Endometrial microvascular endothelial cells (primary cell): ENCODE data around the gene BPIFB3. TPM values are rescaled to one million over a fixed set of nuclear protein-coding genes. Genes with fewer than 3 reads are reported as not detected.
"Not testable (repeated sequence)": the region's sequence is repeated elsewhere in the genome, so short reads cannot be mapped to it uniquely, and the experiment has no call there.

Source experiments
- in situ Hi-C: cut with HindIII; loops from 2 replicates; pipeline ENCODE4 v1.10.0; 2017; ENCODE audit warnings: low sequenced_read_pairs, low pct_unique_long_range_greater_than_20kb; ENCODE audit errors: inconsistent ontology term
- total RNA-seq: library from RNA; depleted of rRNA; stranded (reverse); fragments of >200 nt; gene quantifications from one replicate; pipeline ENCODE4 v1.2.3, GENCODE V29; 2015; ENCODE audit errors: inconsistent ontology term

The BPIFB3 gene
- total RNA-seq, 1 donor from 2014 or later: not detected

- in situ Hi-C loops: no loop called here
Observed at GRCh38 chr20:33103556-33103955, 49.9 kb downstream of the BPIFB3 start.

- in situ Hi-C loops: no loop called here
Observed at GRCh38 chr20:33104336-33104735, 50.6 kb downstream of the BPIFB3 start.

GRCh38 chr20:33105316-33105924 lies 51.7 kb downstream of the BPIFB3 start:
- in situ Hi-C loops: no loop called here

GRCh38 chr20:33106058-33106620 lies 52.4 kb downstream of the BPIFB3 start:
- in situ Hi-C loops: not testable (repeated sequence)

GRCh38 chr20:33108661-33109060 lies 55.0 kb downstream of the BPIFB3 start:
- in situ Hi-C loops: no loop called here

GRCh38 chr20:33110147-33110825 lies 56.6 kb downstream of the BPIFB3 start:
- in situ Hi-C loops: no loop called here

GRCh38 chr20:33111306-33111705 lies 57.6 kb downstream of the BPIFB3 start:
- in situ Hi-C loops: no loop called here

GRCh38 chr20:33112547-33113386 lies 59.1 kb downstream of the BPIFB3 start:
- in situ Hi-C loops: no loop called here

- in situ Hi-C loops: no loop called here
Observed at GRCh38 chr20:33113387-33113908, 59.7 kb downstream of the BPIFB3 start.

- in situ Hi-C loops: not testable (repeated sequence)
Observed at GRCh38 chr20:33115501-33115900, 61.8 kb downstream of the BPIFB3 start.

GRCh38 chr20:33119725-33120720 lies 66.3 kb downstream of the BPIFB3 start:
- in situ Hi-C loops: no loop called here

GRCh38 chr20:33120934-33121333 lies 67.2 kb downstream of the BPIFB3 start:
- in situ Hi-C loops: no loop called here

GRCh38 chr20:33122297-33122696 lies 68.6 kb downstream of the BPIFB3 start:
- in situ Hi-C loops: not testable (repeated sequence)

Other genes with a start within 250 kb of the BPIFB3 start
- 157 TPM for gene MAPRE1, start 233.9 kb upstream of the BPIFB3 start, total RNA-seq
- gene EFCAB8, start 195.0 kb upstream of the BPIFB3 start, total RNA-seq: not detected
- gene SUN5, start 49.5 kb upstream of the BPIFB3 start, total RNA-seq: not detected
- gene BPIFB2, start 46.2 kb upstream of the BPIFB3 start, total RNA-seq: not detected
- not detected for gene BPIFB6, start 22.3 kb upstream of the BPIFB3 start, total RNA-seq
- gene BPIFB4, start 25.7 kb downstream of the BPIFB3 start, total RNA-seq: not detected
- gene BPIFA2, start 114.3 kb downstream of the BPIFB3 start, total RNA-seq: not detected
- gene BPIFA3, start 163.4 kb downstream of the BPIFB3 start, total RNA-seq: not detected
- not detected for gene BPIFA1, start 182.1 kb downstream of the BPIFB3 start, total RNA-seq
- not detected for gene BPIFB1, start 229.3 kb downstream of the BPIFB3 start, total RNA-seq